K562 (cell line): ENCODE measurements around the gene IPPK. TPM values are rescaled to one million over a fixed set of nuclear protein-coding genes. Genes with fewer than 3 reads are reported as not detected.
"Not testable (repeated sequence)": the region's sequence is repeated elsewhere in the genome, so short reads cannot be mapped to it uniquely, and the experiment has no call there.

Experiments
- ATAC-seq: fragments of 200-7000 bp; cut with Tn5 transposase; 3 replicates; pipeline ENCODE4 v1.9.1; 2020; ENCODE audit warnings: moderate library complexity
- BruUV-seq: library from RNA; stranded (reverse); fragments of 400-500 nt; replicated peaks from 2 replicates; lab custom pipeline; 2021; lab: Mats Ljungman, UMichigan
- CTCF ChIA-PET: fragments of 300-600 bp; formaldehyde crosslinking; extraction: SDS; loops from one replicate; lab custom pipeline; 2021; ENCODE audit warnings: low intra/inter-chr PET ratio; lab: Yijun Ruan, JAX
- POLR2A ChIA-PET: fragments of 300-600, 350-650 bp; sonication (Branson Sonifier 250); formaldehyde crosslinking; extraction: SDS; loops from one replicate; lab custom pipeline; 2021; ENCODE audit warnings: antibody characterized with exemption, inconsistent platforms; lab: Yijun Ruan, JAX
- DNase-seq, 4 experiments: peaks; one replicate each; pipeline versions ENCODE4 v3.0.0 to v3.0.0-alpha.2; 2011 to 2018; ENCODE audit warnings: low spot score in 3 of 4, mixed read lengths in 3 of 4; ENCODE audit errors: extremely low read depth in 1 of 4
- FAIRE-seq: peaks from 2 replicates; lab custom pipeline; 2011; peaks lifted over from hg19 to GRCh38; lab: Jason Lieb, UNC
- H2AFZ ChIP-seq: 2 replicates; pipeline ENCODE4 v1.6.0; 2011; ENCODE audit warnings: low read depth, low read length, control low read depth, inconsistent platforms
- H3K27ac ChIP-seq: fragments of 200-600 bp; 3 replicates; pipeline ENCODE4 v1.8.0; 2011; ENCODE audit warnings: low read depth, mild to moderate bottlenecking, control low read depth, inconsistent platforms, low read length, moderate library complexity, mixed read lengths; ENCODE audit errors: extremely low read depth
- H3K27me3 ChIP-seq, 2 experiments: fragments of 300-600 bp in 1 of 2; 2 replicates in 1 of 2; 3 replicates in 1 of 2; pipeline versions ENCODE4 v1.6.0 to v1.8.0; 2011; ENCODE audit warnings: inconsistent platforms in 2 of 2, low read length in 2 of 2, mild to moderate bottlenecking in 1 of 2, mixed read lengths in 1 of 2, moderate library complexity in 1 of 2; ENCODE audit not compliant: control insufficient read depth in 2 of 2, insufficient read depth in 2 of 2
- H3K36me3 ChIP-seq: fragments of 300-600 bp; 3 replicates; pipeline ENCODE4 v1.8.0; 2011; ENCODE audit warnings: mild to moderate bottlenecking, low read length, inconsistent platforms; ENCODE audit not compliant: control insufficient read depth, insufficient read depth
- H3K4me1 ChIP-seq, 2 experiments: fragments of 200-600 bp in 1 of 2; replicated peaks in 1 of 2; 2 replicates in 1 of 2; 3 replicates in 1 of 2; pipeline versions ENCODE4 v1.5.1 to v1.8.0; 2011; ENCODE audit warnings: inconsistent platforms in 2 of 2, low read length in 2 of 2, mild to moderate bottlenecking in 1 of 2, mixed read lengths in 1 of 2, moderate library complexity in 1 of 2; ENCODE audit not compliant: control insufficient read depth in 2 of 2, insufficient read depth in 2 of 2
- H3K4me2 ChIP-seq: 2 replicates; pipeline ENCODE4 v1.6.1; 2011; ENCODE audit warnings: low read length, control low read depth, inconsistent platforms, mixed read lengths; ENCODE audit not compliant: insufficient read depth
- H3K4me3 ChIP-seq: fragments of 200-600 bp; sonication (generic), shearing (Covaris generic); 2 replicates; pipeline ENCODE4 v1.5.1; 2016; ENCODE audit warnings: control low read depth, inconsistent platforms
- H3K79me2 ChIP-seq: fragments of 200-600 bp; 3 replicates; pipeline ENCODE4 v1.8.0; 2011; ENCODE audit warnings: low read length, inconsistent platforms; ENCODE audit not compliant: control insufficient read depth, insufficient read depth
- H3K9ac ChIP-seq, 2 experiments: 2 replicates each; pipeline versions ENCODE4 v1.6.0 to v1.6.1; 2011; ENCODE audit warnings: low read depth in 2 of 2, low read length in 2 of 2, control low read depth in 1 of 2, inconsistent platforms in 1 of 2, mild to moderate bottlenecking in 1 of 2, mixed read lengths in 1 of 2; ENCODE audit not compliant: insufficient read depth in 1 of 2
- H3K9me1 ChIP-seq: one replicate; pipeline ENCODE4 v1.6.0; 2011; ENCODE audit warnings: inconsistent platforms, mild to moderate bottlenecking, low read length, moderate library complexity; ENCODE audit not compliant: control insufficient read depth, insufficient read depth
- H3K9me3 ChIP-seq: replicated peaks from 2 replicates; pipeline ENCODE4 v1.5.1; 2011; ENCODE audit warnings: low read depth, low read length, inconsistent platforms; ENCODE audit not compliant: control insufficient read depth, insufficient read depth
- H4K20me1 ChIP-seq: replicated peaks from 2 replicates; pipeline ENCODE4 v1.6.1; 2011; ENCODE audit warnings: low read length, inconsistent platforms, mixed read lengths; ENCODE audit not compliant: control insufficient read depth, insufficient read depth
- CREB1 ChIP-seq, 2 experiments: sonication (generic) in 1 of 2; formaldehyde crosslinking in 1 of 2; IDR thresholded peaks; 2 replicates each; pipeline versions ENCODE4 v1.6.1 to v1.8.0; 2012 to 2022; ENCODE audit warnings: inconsistent platforms in 1 of 2, mild to moderate bottlenecking in 1 of 2, missing genetic modification reagents in 1 of 2, moderate library complexity in 1 of 2
- ILK ChIP-seq: fragments of 450-650 bp; IDR thresholded peaks from 2 replicates; pipeline ENCODE4 v1.6.1; 2016; ENCODE audit warnings: missing genetic modification characterization, low read depth, mild to moderate bottlenecking, missing compliant biosample characterization, moderate library complexity, borderline replicate concordance
- PTTG1 ChIP-seq: fragments of 450-650 bp; IDR thresholded peaks from 2 replicates; pipeline ENCODE4 v1.6.1; 2016; ENCODE audit warnings: low read depth, mild to moderate bottlenecking, missing genetic modification characterization, missing compliant biosample characterization
- TBP ChIP-seq: optimal IDR thresholded peaks from 2 replicates; pipeline ENCODE3; 2011; ENCODE audit warnings: low read depth, low read length, improper control_type of control experiment
- WGBS: fragments of 100-300 bp; shearing (Covaris generic); methylation state at CpG from one replicate; pipeline ENCODE4 v1.1.6; 2016; ENCODE audit warnings: low coverage, mixed read lengths; ENCODE audit not compliant: insufficient coverage; ENCODE audit errors: missing lambda C conversion rate; 5-methylcytosine and 5-hydroxymethylcytosine counted together
- in situ Hi-C: fragments of 300-500 bp; cut with MboI; formaldehyde crosslinking; loops from 4 replicates; pipeline ENCODE4 v1.15.0; 2018; ENCODE audit warnings: inconsistent platforms, mixed read lengths
- intact Hi-C: fragments of 100-400 bp; cut with micrococcal nuclease; formaldehyde crosslinking; loops from 2 replicates; pipeline ENCODE4 v1.14.2; 2022
- polyA plus RNA-seq, 8 experiments: library from polyadenylated mRNA; depleted of rRNA in 4 of 8; stranded (reverse) in 5 of 8; unstranded in 3 of 8; fragments of >200 nt; fragmentation: Nextera tagmentation in 2 of 8; fragmentation: Illumina TruSeq in 1 of 8; extraction: Ambion mirVana in 2 of 8; extraction: Trizol in 1 of 8; gene quantifications; 2 replicates each; pipeline versions ENCODE4 v1.2.1 to v1.2.3, GENCODE V29; 2011 to 2014; ENCODE audit warnings: inconsistent platforms in 1 of 8, missing spikeins in 1 of 8
- total RNA-seq, 7 experiments: library from RNA; depleted of rRNA in 6 of 7; stranded (reverse); fragments of >200 nt in 6 of 7; fragmentation: Illumina TruSeq in 2 of 7; extraction: Trizol in 2 of 7; gene quantifications; 2 replicates each; pipeline versions ENCODE4 v1.2.1 to v1.2.3, GENCODE V29; 2011 to 2021; ENCODE audit warnings: low replicate concordance in 1 of 7

Gene IPPK
- total and polyA plus RNA-seq, 9 of the 15 experiments (the other 6 are each of a cell fraction or from before 2014, with no cell fraction given): 3.1 to 22.2 (median 11.2) TPM

GRCh38 chr9:92595930-92596329, 74.0 kb downstream of the IPPK start (continued):
- TF ChIP-seq ILK (no peak), TBP (no peak), PTTG1 (tag) (no peak), CREB1 (IDR thresholded peaks at IDR 0.05) (no peak), CREB1 (CRISPR knock-in tag; IDR thresholded peaks at IDR 0.05) (no peak)

DNA sequence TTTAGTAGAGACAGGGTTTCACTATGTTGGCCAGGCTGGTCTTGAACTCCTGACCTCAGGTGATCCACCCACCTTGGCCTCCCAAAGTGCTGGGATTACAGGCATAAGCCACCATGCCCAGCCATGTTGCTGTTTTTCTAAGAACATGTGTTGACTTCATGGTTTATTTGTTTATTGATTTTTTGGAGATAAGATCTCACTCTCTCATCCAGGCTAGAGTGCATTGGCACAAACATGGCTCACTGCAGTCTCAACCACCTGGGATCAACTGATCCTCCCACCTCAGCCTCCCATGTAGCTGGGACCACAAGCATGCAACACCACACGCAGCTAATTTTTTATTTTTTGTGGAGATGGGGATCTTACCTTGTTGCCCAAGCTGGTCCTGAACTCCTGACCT, 74.9 kb downstream of the IPPK start:
- POLR2A ChIA-PET, H4K20me1 ChIP-seq, H3K4me3 ChIP-seq, H3K9me3 ChIP-seq, H3K27ac ChIP-seq, BruUV-seq, H3K36me3 ChIP-seq, FAIRE-seq, ATAC-seq, H2AFZ ChIP-seq, H3K4me1 ChIP-seq, H3K79me2 ChIP-seq, H3K27me3 ChIP-seq, in situ Hi-C loops, intact Hi-C loops, H3K9me1 ChIP-seq, DNase-seq, H3K4me2 ChIP-seq, H3K9ac ChIP-seq: not testable (repeated sequence)
- CTCF ChIA-PET: interaction anchor here (0.6 kb wide), 1 partner anchor 27 kb away, joined by 3 read pairs; no protein-coding TSS in a partner anchor
- WGBS: 64% methylated on average over 1 of the region's 1 CpG
